NCI-H2227 (cell line): Measurements from ENCODE around the gene SPRY1.
A peak's percentile ranks its signal among the peaks of the same experiment; 100 is the strongest.

ENCODE experiments used
- DNase-seq: peaks from one replicate; lab custom pipeline; 2025; ENCODE audit not compliant: unreplicated experiment; lab: John Stamatoyannopoulos, UW

The SPRY1 gene

GRCh38 chr4:123438031-123438430 lies 41.4 kb downstream of the SPRY1 start:
- no peak for DNase-seq

- DNase-seq: peak; percentile 37
Measured at GRCh38 chr4:123443401-123444289, 47.0 kb downstream of the SPRY1 start.

DNA sequence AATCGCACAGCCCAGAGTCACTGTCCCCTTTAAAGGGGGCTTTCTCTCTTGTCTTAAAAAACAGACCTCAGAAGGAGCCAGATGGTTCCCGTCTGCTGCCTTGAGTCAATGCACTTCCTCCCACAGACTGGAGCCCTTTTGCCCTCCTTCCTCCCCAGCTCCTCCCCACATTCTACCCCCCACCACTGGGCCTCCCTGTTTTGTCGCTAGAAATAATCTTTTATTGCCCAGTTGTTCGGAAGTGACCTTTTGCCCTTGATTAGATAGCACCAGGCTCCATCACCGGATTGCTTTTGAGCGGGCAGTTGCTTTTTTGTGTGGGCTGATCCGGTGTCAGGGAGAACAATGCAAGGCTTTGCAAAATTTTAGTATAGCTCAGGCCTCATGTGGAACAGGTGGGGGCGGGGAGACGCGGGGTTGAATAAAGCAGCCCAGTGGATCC lies 47.7 kb downstream of the SPRY1 start:
- peak; percentile 61 for DNase-seq

DNA sequence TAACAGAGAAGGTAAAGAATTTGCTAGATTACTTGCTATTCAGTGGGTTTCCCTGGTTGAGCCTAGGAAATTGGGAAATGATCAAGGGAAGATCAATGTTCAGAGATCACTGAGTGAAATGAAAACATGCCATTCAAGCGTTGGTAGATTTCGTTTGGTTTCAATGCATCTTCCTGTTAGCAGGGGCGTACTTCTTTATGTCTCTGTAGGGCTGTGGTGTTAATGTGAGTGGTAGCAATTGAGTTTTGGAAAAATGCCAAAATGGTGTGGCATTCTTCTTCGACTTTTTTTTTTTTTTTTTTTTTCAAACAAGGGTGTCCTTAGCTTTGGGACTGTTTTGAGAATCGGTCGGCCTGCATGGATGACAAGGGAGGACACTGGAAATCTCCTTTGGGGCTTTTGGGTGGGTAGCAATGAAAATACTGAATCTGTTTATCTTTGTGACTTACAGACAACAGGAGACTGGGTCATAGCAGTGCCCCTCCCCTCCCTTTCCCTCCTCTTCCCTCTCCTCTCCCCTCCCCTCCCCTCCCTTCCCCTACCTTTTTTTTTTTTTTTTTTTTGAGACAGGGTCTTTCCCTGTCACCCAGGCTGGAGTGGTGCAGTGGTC lies 50.4 kb downstream of the SPRY1 start:
- DNase-seq: peak; percentile 66

- DNase-seq: no peak
Measured at GRCh38 chr4:123449362-123449761, 52.8 kb downstream of the SPRY1 start.

- no peak for DNase-seq
Measured at GRCh38 chr4:123449780-123450179, 53.2 kb downstream of the SPRY1 start.

DNA sequence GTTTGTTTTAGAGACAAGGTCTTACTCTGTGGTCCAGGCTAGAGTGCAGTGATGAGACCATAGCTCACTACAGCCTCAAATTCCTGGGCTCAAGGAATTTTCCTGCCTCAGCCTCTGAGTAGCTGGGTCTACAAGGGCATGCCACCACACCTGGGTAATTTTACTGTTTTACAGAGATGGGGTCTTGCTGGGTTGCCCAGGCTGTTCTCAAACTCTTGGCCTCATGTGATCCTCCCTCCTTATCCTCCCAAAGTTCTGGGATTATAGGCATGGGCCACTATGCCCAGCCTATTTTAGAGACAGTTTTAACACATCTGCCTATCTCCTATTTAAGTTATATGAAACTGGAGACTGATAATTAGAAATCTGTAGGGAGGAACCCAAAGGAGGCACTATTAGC lies 53.8 kb downstream of the SPRY1 start:
- DNase-seq: no peak

GRCh38 chr4:123452616-123453015 lies 56.0 kb downstream of the SPRY1 start:
- no peak for DNase-seq

DNA sequence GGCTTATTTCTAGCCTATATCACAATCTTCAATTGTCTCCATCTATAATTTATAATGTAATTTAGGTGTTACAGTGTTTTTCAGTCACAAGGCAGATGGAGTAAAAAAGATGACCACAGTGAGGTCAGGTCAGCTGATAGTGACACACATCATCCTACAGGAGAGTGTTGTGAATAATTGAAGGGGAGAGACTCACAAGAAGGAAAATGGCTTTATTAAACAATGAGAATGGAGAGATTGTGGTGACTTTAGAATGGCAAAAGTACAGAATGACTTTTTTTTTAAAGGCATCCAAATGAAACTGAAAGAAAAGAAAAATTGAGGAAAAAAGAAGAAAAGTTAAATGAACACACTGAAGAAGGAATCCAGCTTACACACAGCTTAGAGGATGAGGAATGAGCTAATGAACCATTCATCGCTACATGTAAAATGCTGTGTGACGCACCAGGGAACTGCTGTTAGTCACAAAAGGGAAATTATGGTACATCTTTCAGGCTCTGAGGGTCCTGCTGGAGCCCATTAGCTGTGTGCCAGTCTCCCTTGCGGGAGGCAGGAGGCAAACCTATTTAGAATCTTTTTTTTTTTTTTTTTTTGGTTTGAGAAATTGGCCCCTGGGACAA lies 56.6 kb downstream of the SPRY1 start:
- DNase-seq: peak; percentile 30
